Upper lobe of left lung (tissue), 6 donors: Measurements from ENCODE around the gene BTBD9. TPM values are rescaled to one million over a fixed set of nuclear protein-coding genes. Genes with fewer than 3 reads are reported as not detected.

Source experiments
- ATAC-seq, 2 donors: fragments of 200-7000 bp; cut with Tn5 transposase; one replicate each; pipeline ENCODE4 v1.9.1; 2022; ENCODE audit warnings: mild to moderate bottlenecking in 2 of 2, moderate library complexity in 2 of 2; ENCODE audit not compliant: low FRiP score in 2 of 2
- DNase-seq, 2 donors: peaks; one replicate each; pipeline ENCODE4 v3.0.0-alpha.2; 2019 to 2020
- H3K27ac ChIP-seq, 4 donors: fragments of 200-600 bp; sonication (generic); one replicate each; pipeline ENCODE4 v1.5.1; 2016 to 2019
- H3K27me3 ChIP-seq, 4 donors: fragments of 200-600 bp; sonication (generic); one replicate each; pipeline ENCODE4 v1.5.1; 2017 to 2019
- H3K36me3 ChIP-seq, 4 donors: fragments of 200-600 bp; sonication (generic); one replicate each; pipeline ENCODE4 v1.5.1; 2016 to 2019
- H3K4me1 ChIP-seq, 4 donors: fragments of 200-600 bp; sonication (generic); one replicate each; pipeline ENCODE4 v1.5.1; 2018 to 2019
- H3K4me3 ChIP-seq, 4 donors: fragments of 200-600 bp; sonication (generic); one replicate each; pipeline ENCODE4 v1.5.1; 2017 to 2019; ENCODE audit warnings: mild to moderate bottlenecking in 2 of 4, moderate library complexity in 1 of 4
- H3K9me3 ChIP-seq, 4 donors: fragments of 200-600 bp; sonication (generic); one replicate each; pipeline ENCODE4 v1.5.1; 2018 to 2019
- EP300 ChIP-seq, 4 donors: sonication (generic); formaldehyde crosslinking; IDR thresholded peaks; one replicate each; pipeline ENCODE4 v1.5.1; 2017; ENCODE audit warnings: antibody characterized with exemption in 4 of 4, control low read depth in 2 of 4
- POLR2A ChIP-seq, 4 donors: fragments of 450-650 bp; IDR thresholded peaks; one replicate each; pipeline ENCODE4 v1.5.1; 2016 to 2017; ENCODE audit warnings: antibody characterized with exemption in 4 of 4, mild to moderate bottlenecking in 2 of 4
- POLR2AphosphoS5 ChIP-seq, 2 donors: sonication (generic); formaldehyde crosslinking; IDR thresholded peaks; one replicate each; pipeline ENCODE4 v1.5.1; 2017; ENCODE audit warnings: antibody characterized with exemption in 2 of 2
- WGBS, 2 donors: methylation state at CpG; one replicate each; pipeline ENCODE4 v1.1.5; 2017 to 2018; 5-methylcytosine and 5-hydroxymethylcytosine counted together
- total RNA-seq, 6 donors: library from RNA; depleted of rRNA in 4 of 6; stranded (reverse); fragments of >200 nt in 4 of 6; gene quantifications; one replicate each; pipeline versions ENCODE4 v1.1.0 to v1.2.1, GENCODE V29; 2016 to 2021
- TF ChIP-seq, protein P1 (sequence below), 6 experiments: fragments of 450-650 bp in 4 of 6; fragments of 200-600 bp in 2 of 6; sonication (generic) in 2 of 6; IDR thresholded peaks; one replicate each; pipeline ENCODE4 v1.5.1; 2016 to 2019; ENCODE audit warnings: antibody characterized with exemption in 6 of 6
- donor health status: DM: no; HTN: no; CAD: no; lungs with moderate emphysema.
- donor health status: DM: no; HTN: yes; CAD: no; lungs with severe emphysema.

Gene BTBD9
- total RNA-seq, 6 donors from 2014 or later = 18.2 to 60.8 (median 44.9) TPM

DNA sequence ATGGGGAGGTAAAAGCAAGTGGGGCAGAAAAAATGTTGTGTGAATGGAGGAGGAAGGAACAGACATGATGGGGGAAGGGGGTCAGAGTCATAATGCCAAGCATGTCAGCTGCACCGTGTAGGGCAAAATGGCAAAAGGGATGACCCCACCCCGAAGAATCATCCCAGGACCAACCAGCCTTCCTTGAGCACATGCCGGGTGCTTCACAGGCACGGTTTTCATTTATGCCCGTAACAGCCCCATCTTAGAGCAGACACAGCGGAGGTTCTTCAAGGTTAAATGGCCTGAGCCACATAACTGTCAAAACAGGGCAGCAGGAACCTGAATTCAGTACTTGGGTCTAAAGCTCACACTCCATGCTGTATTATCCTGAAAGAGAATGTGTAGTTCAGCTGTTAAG lies 498.0 kb downstream of the BTBD9 start:
- Histone ChIP-seq H3K27ac (no peak overlapping the region), H3K4me3 (no peak overlapping the region), H3K4me1 (peaks cover 0 to 13% (median 4%) of the 10 kb centered on the region in 4 donors), H3K36me3 (no peaks in the 10 kb centered on the region), H3K9me3 (no peaks in the 10 kb centered on the region), H3K27me3 (no peaks in the 10 kb centered on the region)
- 94 to 98% methylated on average over 6 of the region's 6 CpGs for WGBS, 2 donors
- DNase-seq = no peak
- ATAC-seq = no peak
- TF ChIP-seq POLR2AphosphoS5 (IDR thresholded peaks at IDR 0.05) (no peak), POLR2A (IDR thresholded peaks at IDR 0.05) (no peak), EP300 (IDR thresholded peaks at IDR 0.05) (no peak)
- TF ChIP-seq, protein P1, sequence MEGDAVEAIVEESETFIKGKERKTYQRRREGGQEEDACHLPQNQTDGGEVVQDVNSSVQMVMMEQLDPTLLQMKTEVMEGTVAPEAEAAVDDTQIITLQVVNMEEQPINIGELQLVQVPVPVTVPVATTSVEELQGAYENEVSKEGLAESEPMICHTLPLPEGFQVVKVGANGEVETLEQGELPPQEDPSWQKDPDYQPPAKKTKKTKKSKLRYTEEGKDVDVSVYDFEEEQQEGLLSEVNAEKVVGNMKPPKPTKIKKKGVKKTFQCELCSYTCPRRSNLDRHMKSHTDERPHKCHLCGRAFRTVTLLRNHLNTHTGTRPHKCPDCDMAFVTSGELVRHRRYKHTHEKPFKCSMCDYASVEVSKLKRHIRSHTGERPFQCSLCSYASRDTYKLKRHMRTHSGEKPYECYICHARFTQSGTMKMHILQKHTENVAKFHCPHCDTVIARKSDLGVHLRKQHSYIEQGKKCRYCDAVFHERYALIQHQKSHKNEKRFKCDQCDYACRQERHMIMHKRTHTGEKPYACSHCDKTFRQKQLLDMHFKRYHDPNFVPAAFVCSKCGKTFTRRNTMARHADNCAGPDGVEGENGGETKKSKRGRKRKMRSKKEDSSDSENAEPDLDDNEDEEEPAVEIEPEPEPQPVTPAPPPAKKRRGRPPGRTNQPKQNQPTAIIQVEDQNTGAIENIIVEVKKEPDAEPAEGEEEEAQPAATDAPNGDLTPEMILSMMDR (IDR thresholded peaks at IDR 0.05) = no peak

GRCh38 chr6:38141085-38141484 lies 498.6 kb downstream of the BTBD9 start:
- 81 to 94% methylated on average over 4 of the region's 4 CpGs for WGBS, 2 donors
- Histone ChIP-seq H3K4me1 (peaks cover 0 to 11% (median 4%) of the 10 kb centered on the region in 4 donors), H3K36me3 (no peaks in the 10 kb centered on the region), H3K27me3 (no peaks in the 10 kb centered on the region), H3K27ac (no peak overlapping the region), H3K4me3 (no peak overlapping the region), H3K9me3 (no peaks in the 10 kb centered on the region)
- ATAC-seq (no peak), DNase-seq (no peak)
- TF ChIP-seq POLR2AphosphoS5 (IDR thresholded peaks at IDR 0.05) (no peak), POLR2A (IDR thresholded peaks at IDR 0.05) (no peak), EP300 (IDR thresholded peaks at IDR 0.05) (no peak)
- TF ChIP-seq, protein P1 (IDR thresholded peaks at IDR 0.05) = no peak

DNA sequence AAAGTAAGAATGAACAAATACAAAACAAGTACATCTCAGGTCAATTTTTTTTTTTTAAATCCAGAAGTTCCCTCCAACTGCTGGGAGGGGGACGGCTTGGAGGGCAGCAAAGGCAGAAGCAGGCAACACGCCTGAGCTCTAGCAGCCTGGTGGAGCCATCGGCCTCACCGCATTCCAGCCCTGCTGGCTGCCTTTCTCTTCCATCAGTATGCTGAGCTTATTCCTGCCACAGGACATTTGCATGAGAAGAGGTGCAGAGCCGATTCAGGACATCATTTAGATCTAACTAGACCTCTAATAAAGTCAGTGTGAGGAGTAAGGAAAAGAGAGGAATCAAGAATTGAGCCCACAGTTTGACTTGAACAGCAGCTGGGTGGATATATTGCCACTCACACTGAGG lies 501.4 kb downstream of the BTBD9 start:
- Histone ChIP-seq H3K4me1 (peaks cover 0 to under 1% (median 0%) of the 10 kb centered on the region in 4 donors), H3K9me3 (no peaks in the 10 kb centered on the region), H3K4me3 (no peak overlapping the region), H3K27ac (no peak overlapping the region), H3K36me3 (no peaks in the 10 kb centered on the region), H3K27me3 (no peaks in the 10 kb centered on the region)
- 94 to 95% methylated on average over 5 of the region's 5 CpGs for WGBS, 2 donors
- DNase-seq (peak in 1 of 2 donors; percentile 24), ATAC-seq (no peak)
- no peak for TF ChIP-seq POLR2A (IDR thresholded peaks at IDR 0.05)
- TF ChIP-seq POLR2AphosphoS5 (IDR thresholded peaks at IDR 0.05) = no peak
- TF ChIP-seq, protein P1 (IDR thresholded peaks at IDR 0.05) = no peak
- no peak for TF ChIP-seq EP300 (IDR thresholded peaks at IDR 0.05)

GRCh38 chr6:38137608-38138265 lies 502.0 kb downstream of the BTBD9 start:
- ATAC-seq = no peak
- Histone ChIP-seq H3K27me3 (no peaks in the 10 kb centered on the region), H3K4me3 (no peak overlapping the region), H3K4me1 (no peaks in the 10 kb centered on the region), H3K27ac (no peak overlapping the region), H3K9me3 (no peaks in the 10 kb centered on the region), H3K36me3 (no peaks in the 10 kb centered on the region)
- peak in 1 of 2 donors; percentile 29 for DNase-seq
- TF ChIP-seq, protein P1 (IDR thresholded peaks at IDR 0.05) = no peak
- TF ChIP-seq EP300 (IDR thresholded peaks at IDR 0.05) (no peak), POLR2A (IDR thresholded peaks at IDR 0.05) (no peak), POLR2AphosphoS5 (IDR thresholded peaks at IDR 0.05) (no peak)
- 96% methylated on average over 8 of the region's 8 CpGs for WGBS, 2 donors

- no peaks in the 10 kb centered on the region for H3K9me3 ChIP-seq
- no peak for DNase-seq
- no peak for ATAC-seq
- no peak overlapping the region for H3K4me3 ChIP-seq
- WGBS, 2 donors = 92 to 94% methylated on average over 4 of the region's 4 CpGs
- H3K27me3 ChIP-seq = no peaks in the 10 kb centered on the region
- no peak overlapping the region for H3K27ac ChIP-seq
- H3K4me1 ChIP-seq = peaks cover 0 to 3% (median 0%) of the 10 kb centered on the region in 4 donors
- no peak for TF ChIP-seq POLR2A (IDR thresholded peaks at IDR 0.05)
- TF ChIP-seq EP300 (IDR thresholded peaks at IDR 0.05) = no peak
- TF ChIP-seq POLR2AphosphoS5 (IDR thresholded peaks at IDR 0.05) = no peak
- TF ChIP-seq, protein P1 (IDR thresholded peaks at IDR 0.05) = no peak
- no peaks in the 10 kb centered on the region for H3K36me3 ChIP-seq
Measured at GRCh38 chr6:38136547-38136946, 503.2 kb downstream of the BTBD9 start.
